IPS-20b (cell line): ENCODE data around the gene CDK14.

Experiments
- H3K27ac ChIP-seq: one replicate; pipeline ENCODE4 v1.5.1; 2013; ENCODE audit warnings: low read length
- H3K27me3 ChIP-seq: 2 replicates; pipeline ENCODE4 v1.6.1; 2013; ENCODE audit warnings: mild to moderate bottlenecking, low read length, inconsistent platforms; ENCODE audit not compliant: insufficient read depth
- H3K36me3 ChIP-seq: 2 replicates; pipeline ENCODE4 v1.6.1; 2013; ENCODE audit warnings: low read depth, mild to moderate bottlenecking, inconsistent platforms, low read length, moderate library complexity; ENCODE audit not compliant: insufficient read depth
- H3K4me1 ChIP-seq: 2 replicates; pipeline ENCODE4 v1.6.1; 2013; ENCODE audit warnings: mild to moderate bottlenecking, control low read depth, inconsistent platforms, low read length, moderate library complexity; ENCODE audit not compliant: insufficient read depth
- H3K4me3 ChIP-seq: 2 replicates; pipeline ENCODE4 v1.5.1; 2013; ENCODE audit warnings: mild to moderate bottlenecking, low read length, inconsistent platforms
- H3K9ac ChIP-seq: 2 replicates; pipeline ENCODE4 v1.6.1; 2013; ENCODE audit warnings: low read depth, mild to moderate bottlenecking, inconsistent platforms, low read length, moderate library complexity
- H3K9me3 ChIP-seq: 2 replicates; pipeline ENCODE4 v1.6.1; 2013; ENCODE audit warnings: mild to moderate bottlenecking, low read depth, low read length, inconsistent platforms; ENCODE audit not compliant: insufficient read depth

Gene CDK14

GRCh38 chr7:91235211-91235832, 639.2 kb downstream of the CDK14 start:
- H3K4me1 ChIP-seq, result no peaks in the 10 kb centered on the region
- no peak overlapping the region for H3K9ac ChIP-seq
- no peak overlapping the region for H3K4me3 ChIP-seq
- no peak overlapping the region for H3K27ac ChIP-seq
- no peaks in the 10 kb centered on the region for H3K9me3 ChIP-seq
- H3K27me3 ChIP-seq, result no peaks in the 10 kb centered on the region
- H3K36me3 ChIP-seq, result no peaks in the 10 kb centered on the region

DNA sequence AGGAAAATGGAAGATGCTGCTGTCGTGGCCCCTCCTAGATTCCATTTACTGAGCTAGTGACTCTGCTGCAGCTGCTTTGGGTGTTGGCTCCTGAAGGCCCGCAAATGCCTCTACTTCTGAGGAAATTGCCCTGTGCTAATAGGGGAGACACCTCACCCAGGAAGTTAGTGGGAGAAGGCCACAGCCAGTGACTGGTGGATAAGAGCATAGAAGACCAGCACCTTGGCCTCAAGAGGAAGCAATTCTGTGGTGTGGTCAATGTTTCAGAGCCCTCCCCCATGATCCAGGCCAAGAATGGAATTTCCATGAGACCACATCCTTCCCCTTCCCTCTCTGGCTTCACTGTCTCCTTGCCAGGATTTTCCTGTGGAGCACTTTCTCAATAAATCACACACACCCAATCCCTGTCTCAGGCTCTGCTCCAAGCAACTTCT, 643.1 kb downstream of the CDK14 start:
- no peaks in the 10 kb centered on the region for H3K4me1 ChIP-seq
- H3K36me3 ChIP-seq, result no peaks in the 10 kb centered on the region
- no peak overlapping the region for H3K9ac ChIP-seq
- H3K27ac ChIP-seq, result no peak overlapping the region
- H3K9me3 ChIP-seq, result no peaks in the 10 kb centered on the region
- no peaks in the 10 kb centered on the region for H3K27me3 ChIP-seq
- no peak overlapping the region for H3K4me3 ChIP-seq

DNA sequence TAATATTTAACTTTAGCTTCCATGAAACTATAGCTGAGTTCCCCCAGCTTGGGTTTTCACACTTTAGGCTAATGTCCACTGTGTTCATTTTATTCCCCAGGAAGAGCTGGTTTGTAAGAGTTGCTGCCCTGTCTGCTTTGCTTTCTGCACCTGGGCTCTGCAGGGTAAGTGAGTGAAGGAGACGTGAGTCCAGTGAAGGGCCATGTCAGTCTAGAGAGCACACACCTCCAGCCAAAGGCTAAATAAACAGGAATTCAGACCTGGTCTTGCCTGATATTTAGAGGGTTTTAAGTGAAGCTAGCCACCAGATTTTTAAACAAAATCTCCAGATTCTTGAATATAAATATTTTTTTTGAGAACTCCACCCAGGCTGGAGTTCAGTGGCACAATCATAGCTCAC, 643.7 kb downstream of the CDK14 start:
- Histone ChIP-seq H3K27me3 (no peaks in the 10 kb centered on the region), H3K4me1 (no peaks in the 10 kb centered on the region), H3K9me3 (no peaks in the 10 kb centered on the region), H3K4me3 (no peak overlapping the region), H3K27ac (no peak overlapping the region), H3K9ac (no peak overlapping the region), H3K36me3 (no peaks in the 10 kb centered on the region)

GRCh38 chr7:91240376-91240941, 644.3 kb downstream of the CDK14 start:
- Histone ChIP-seq H3K27me3 (no peaks in the 10 kb centered on the region), H3K4me1 (no peaks in the 10 kb centered on the region), H3K9ac (no peak overlapping the region), H3K27ac (no peak overlapping the region), H3K9me3 (no peaks in the 10 kb centered on the region), H3K36me3 (no peaks in the 10 kb centered on the region), H3K4me3 (no peak overlapping the region)

DNA sequence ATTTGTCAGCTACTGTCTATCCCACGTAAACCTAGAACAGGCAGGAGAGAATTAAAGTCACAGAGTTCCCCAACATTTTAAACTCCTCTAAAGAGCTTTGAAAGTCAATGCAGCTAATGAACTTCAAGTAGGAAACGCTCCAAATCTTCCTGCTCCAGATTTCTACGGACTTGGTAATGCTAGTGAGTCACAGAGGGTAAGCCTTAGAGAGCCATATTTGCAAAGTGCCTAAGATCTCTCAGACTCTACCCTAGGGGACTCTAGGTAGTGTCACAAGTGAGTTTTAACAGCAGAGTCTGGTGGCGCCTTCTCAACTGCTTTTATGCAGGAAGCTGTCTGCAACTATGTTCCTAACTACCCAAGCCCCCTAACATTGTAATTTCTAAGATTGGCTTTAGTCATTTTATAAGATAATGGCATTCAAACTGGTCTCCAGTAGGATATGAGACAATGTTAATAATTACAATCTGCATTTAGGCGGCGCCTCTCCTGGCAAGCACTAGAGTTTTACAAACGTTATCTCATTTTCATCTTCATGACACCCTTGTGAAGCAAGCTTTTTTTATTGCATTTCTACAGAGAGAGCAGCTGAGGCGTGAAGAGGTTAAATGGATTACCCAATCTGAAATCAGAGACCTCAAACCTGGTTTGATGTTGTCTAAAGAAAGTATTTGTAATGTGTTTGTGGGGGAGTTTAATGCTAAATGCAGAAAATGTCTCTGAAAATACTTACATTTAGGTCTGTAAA, 646.1 kb downstream of the CDK14 start:
- Histone ChIP-seq H3K27me3 (no peaks in the 10 kb centered on the region), H3K27ac (no peak overlapping the region), H3K36me3 (no peaks in the 10 kb centered on the region), H3K9me3 (no peaks in the 10 kb centered on the region), H3K4me3 (no peak overlapping the region), H3K4me1 (no peaks in the 10 kb centered on the region), H3K9ac (no peak overlapping the region)

GRCh38 chr7:91243591-91244301, 647.6 kb downstream of the CDK14 start:
- no peak overlapping the region for H3K4me3 ChIP-seq
- no peaks in the 10 kb centered on the region for H3K9me3 ChIP-seq
- H3K4me1 ChIP-seq, result no peaks in the 10 kb centered on the region
- no peak overlapping the region for H3K27ac ChIP-seq
- no peaks in the 10 kb centered on the region for H3K36me3 ChIP-seq
- H3K27me3 ChIP-seq, result no peaks in the 10 kb centered on the region
- no peak overlapping the region for H3K9ac ChIP-seq

DNA sequence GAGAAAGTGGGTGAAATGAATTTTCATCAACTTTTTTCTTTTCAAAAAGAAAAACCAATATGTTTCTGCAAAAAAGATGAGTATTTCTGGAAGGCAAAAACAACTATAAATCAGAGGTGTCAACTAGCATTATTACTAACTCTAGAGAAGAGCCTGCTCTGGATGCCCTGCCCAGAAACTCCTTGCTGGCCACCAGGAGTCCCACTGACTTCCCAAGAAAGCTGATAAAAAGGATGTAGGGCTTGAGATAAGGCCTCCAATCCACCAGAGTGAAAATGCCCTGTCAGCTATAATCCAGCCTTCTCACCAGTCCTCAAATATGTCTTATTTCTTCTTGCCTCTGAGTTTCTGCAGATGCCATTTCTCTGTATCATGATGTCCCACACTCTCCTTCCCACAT, 651.4 kb downstream of the CDK14 start:
- H3K36me3 ChIP-seq, result no peaks in the 10 kb centered on the region
- no peak overlapping the region for H3K9ac ChIP-seq
- H3K9me3 ChIP-seq, result no peaks in the 10 kb centered on the region
- no peaks in the 10 kb centered on the region for H3K27me3 ChIP-seq
- no peak overlapping the region for H3K4me3 ChIP-seq
- H3K4me1 ChIP-seq, result no peaks in the 10 kb centered on the region
- H3K27ac ChIP-seq, result no peak overlapping the region

DNA sequence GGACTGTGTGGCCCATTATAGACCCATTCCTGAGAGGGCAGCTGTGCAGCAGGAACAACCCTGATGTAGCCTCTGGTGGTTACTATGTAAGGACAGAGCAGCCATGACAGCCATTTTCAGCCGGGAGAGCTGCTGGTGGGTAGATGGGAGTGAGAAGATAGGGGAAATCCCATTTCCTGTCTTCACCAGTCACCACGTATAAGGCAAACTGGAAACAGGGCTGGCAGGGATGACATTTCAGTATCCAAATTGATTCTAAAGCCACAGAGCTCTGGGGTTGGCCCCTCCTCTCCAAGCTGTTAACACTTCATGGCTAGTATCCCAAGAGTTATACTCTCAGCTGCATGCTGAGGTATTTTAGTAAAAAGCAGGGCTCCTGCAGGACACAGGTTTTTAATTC, 652.9 kb downstream of the CDK14 start:
- no peaks in the 10 kb centered on the region for H3K9me3 ChIP-seq
- no peaks in the 10 kb centered on the region for H3K36me3 ChIP-seq
- no peak overlapping the region for H3K27ac ChIP-seq
- H3K4me3 ChIP-seq, result no peak overlapping the region
- no peaks in the 10 kb centered on the region for H3K27me3 ChIP-seq
- H3K9ac ChIP-seq, result no peak overlapping the region
- no peaks in the 10 kb centered on the region for H3K4me1 ChIP-seq

DNA sequence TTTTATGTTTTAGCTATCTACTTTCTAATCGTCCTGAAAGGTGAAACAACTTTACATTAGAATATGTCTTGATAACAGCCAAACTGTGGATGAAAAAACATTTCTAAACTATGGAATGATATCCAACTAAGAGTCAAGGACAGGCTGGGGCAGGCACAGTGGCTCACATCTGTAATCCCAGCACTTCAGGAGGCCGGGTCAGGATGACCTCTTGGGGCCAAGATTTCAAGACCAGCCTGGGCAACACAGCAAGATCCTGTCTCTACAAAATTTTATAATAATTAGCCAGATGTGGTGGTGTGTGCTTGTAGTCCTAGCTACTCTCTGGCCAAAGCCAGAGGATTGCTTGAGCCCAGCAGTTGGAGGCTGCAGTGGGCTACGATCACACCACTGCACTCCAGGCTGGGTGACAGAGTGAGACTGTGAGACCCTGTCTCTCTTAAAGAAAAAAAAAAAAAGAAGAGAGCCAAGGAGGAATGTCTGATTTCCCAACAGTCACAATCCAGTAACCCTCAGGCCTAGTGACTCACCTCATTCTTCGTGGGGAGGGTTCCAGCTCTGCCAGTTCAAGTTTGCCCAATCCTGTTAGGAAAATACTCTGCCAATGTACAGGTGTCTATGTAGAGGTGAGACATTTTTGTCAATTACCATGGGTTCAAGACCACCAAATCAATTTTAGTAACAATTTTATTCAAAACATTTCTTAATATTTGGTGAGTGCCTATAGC, 653.5 kb downstream of the CDK14 start:
- no peak overlapping the region for H3K9ac ChIP-seq
- H3K27me3 ChIP-seq, result no peaks in the 10 kb centered on the region
- no peaks in the 10 kb centered on the region for H3K36me3 ChIP-seq
- no peak overlapping the region for H3K27ac ChIP-seq
- no peak overlapping the region for H3K4me3 ChIP-seq
- H3K4me1 ChIP-seq, result no peaks in the 10 kb centered on the region
- H3K9me3 ChIP-seq, result no peaks in the 10 kb centered on the region

- Histone ChIP-seq H3K9ac (no peak overlapping the region), H3K4me3 (no peak overlapping the region), H3K4me1 (no peaks in the 10 kb centered on the region)
Observed at GRCh38 chr7:91250706-91251105, 654.6 kb downstream of the CDK14 start.

GRCh38 chr7:91251877-91252276, 655.8 kb downstream of the CDK14 start:
- Histone ChIP-seq H3K9ac (no peak overlapping the region), H3K36me3 (no peaks in the 10 kb centered on the region), H3K9me3 (no peaks in the 10 kb centered on the region; the same call in 1 of the 2 replicates), H3K4me1 (no peaks in the 10 kb centered on the region), H3K27ac (no peak overlapping the region), H3K4me3 (no peak overlapping the region), H3K27me3 (no peaks in the 10 kb centered on the region)

More at GRCh38 chr7:91250706-91251105, 654.6 kb downstream of the CDK14 start:
- no peaks in the 10 kb centered on the region for H3K36me3 ChIP-seq
- no peaks in the 10 kb centered on the region for H3K9me3 ChIP-seq
- H3K27ac ChIP-seq, result no peak overlapping the region
- H3K27me3 ChIP-seq, result no peaks in the 10 kb centered on the region
